Endothelial cell (in vitro differentiated cells): ENCODE results near the gene TLR9. TPM values are rescaled to one million over a fixed set of nuclear protein-coding genes. Genes with fewer than 3 reads are reported as not detected.

ENCODE experiments used
- DNase-seq: peaks from one replicate; pipeline ENCODE4 v3.0.0; 2021; ENCODE audit warnings: low spot score
- H3K27ac Mint-ChIP-seq: one replicate; pipeline ENCODE4 v1.8.0; 2021; ENCODE audit warnings: mixed read lengths, inconsistent platforms; ENCODE audit not compliant: unreplicated experiment
- H3K27me3 Mint-ChIP-seq: one replicate; pipeline ENCODE4 v1.8.0; 2021; ENCODE audit warnings: mild to moderate bottlenecking, moderate library complexity, mixed read lengths, inconsistent platforms; ENCODE audit not compliant: unreplicated experiment
- H3K36me3 Mint-ChIP-seq: one replicate; pipeline ENCODE4 v1.8.0; 2021; ENCODE audit warnings: mild to moderate bottlenecking, low read depth, mixed read lengths, inconsistent platforms; ENCODE audit not compliant: unreplicated experiment
- H3K4me1 Mint-ChIP-seq: one replicate; pipeline ENCODE4 v1.8.0; 2021; ENCODE audit warnings: mild to moderate bottlenecking, mixed read lengths, inconsistent platforms; ENCODE audit not compliant: unreplicated experiment
- H3K4me3 Mint-ChIP-seq: one replicate; pipeline ENCODE4 v1.8.0; 2021; ENCODE audit warnings: mild to moderate bottlenecking, mixed read lengths, inconsistent platforms; ENCODE audit not compliant: unreplicated experiment
- H3K9me3 Mint-ChIP-seq: one replicate; pipeline ENCODE4 v1.8.0; 2021; ENCODE audit warnings: mixed read lengths, inconsistent platforms; ENCODE audit not compliant: unreplicated experiment
- total RNA-seq: library from RNA; stranded (reverse); fragmentation: NEBNext Ultra II Directional; extraction: Animal tissue kit (Norgen Biotek cat#: 25700); gene quantifications from one replicate; pipeline ENCODE4 v1.2.1, GENCODE V29; 2021; ENCODE audit not compliant: unreplicated experiment
- TF ChIP-seq, protein P1 (sequence below): fragments of 200-600 bp; sonication (generic); IDR thresholded peaks from one replicate; pipeline ENCODE4 v1.5.0; 2021; ENCODE audit warnings: antibody characterized with exemption; ENCODE audit not compliant: unreplicated experiment

The TLR9 gene
- total RNA-seq, 1 donor from 2014 or later, result not detected

DNA sequence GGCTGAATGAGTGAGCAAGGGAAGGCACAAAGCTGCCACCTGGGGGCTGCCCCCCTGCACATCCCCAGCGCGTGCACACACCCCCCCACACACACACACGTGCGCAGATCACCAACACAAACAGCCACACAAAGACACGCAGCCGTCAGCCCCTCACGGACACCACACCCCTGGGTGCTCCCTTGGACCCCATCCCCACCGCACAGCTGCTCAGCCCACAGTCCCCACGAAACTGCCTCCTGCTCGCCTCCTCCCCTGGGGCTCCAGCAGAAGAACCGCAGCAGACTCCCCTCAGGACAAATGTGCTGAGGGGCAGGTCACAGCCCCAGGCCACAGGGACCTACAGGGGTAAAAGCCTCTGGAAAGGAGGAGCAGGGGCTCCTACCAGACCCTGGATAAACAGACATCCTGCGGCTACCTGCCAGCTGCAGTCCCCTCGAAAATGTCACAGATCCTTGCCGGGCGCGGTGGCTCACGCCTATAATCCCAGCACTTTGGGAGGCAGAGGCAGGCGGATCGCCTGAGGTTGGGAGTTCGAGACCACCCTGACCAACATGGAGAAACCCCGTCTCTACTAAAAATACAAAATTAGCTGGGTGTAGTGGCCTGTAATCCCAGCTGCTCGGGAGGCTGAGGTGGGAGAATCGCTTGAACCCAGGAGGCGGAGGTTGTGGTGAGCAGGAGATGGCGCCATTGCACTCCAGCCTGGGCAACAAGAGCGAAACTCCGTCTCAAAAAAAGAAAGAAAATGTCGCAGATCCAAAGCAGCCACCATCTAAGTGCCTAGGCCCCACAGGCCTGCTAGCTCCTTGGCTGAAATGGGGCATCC lies 7.0 kb upstream of the TLR9 start:
- H3K36me3 Mint-ChIP-seq, result peaks cover 8% of the 10 kb centered on the region
- no peaks in the 10 kb centered on the region for H3K9me3 Mint-ChIP-seq
- no peak overlapping the region for H3K4me3 Mint-ChIP-seq
- no peak overlapping the region for H3K27ac Mint-ChIP-seq
- H3K27me3 Mint-ChIP-seq, result peaks cover 6% of the 10 kb centered on the region
- TF ChIP-seq, protein P1, sequence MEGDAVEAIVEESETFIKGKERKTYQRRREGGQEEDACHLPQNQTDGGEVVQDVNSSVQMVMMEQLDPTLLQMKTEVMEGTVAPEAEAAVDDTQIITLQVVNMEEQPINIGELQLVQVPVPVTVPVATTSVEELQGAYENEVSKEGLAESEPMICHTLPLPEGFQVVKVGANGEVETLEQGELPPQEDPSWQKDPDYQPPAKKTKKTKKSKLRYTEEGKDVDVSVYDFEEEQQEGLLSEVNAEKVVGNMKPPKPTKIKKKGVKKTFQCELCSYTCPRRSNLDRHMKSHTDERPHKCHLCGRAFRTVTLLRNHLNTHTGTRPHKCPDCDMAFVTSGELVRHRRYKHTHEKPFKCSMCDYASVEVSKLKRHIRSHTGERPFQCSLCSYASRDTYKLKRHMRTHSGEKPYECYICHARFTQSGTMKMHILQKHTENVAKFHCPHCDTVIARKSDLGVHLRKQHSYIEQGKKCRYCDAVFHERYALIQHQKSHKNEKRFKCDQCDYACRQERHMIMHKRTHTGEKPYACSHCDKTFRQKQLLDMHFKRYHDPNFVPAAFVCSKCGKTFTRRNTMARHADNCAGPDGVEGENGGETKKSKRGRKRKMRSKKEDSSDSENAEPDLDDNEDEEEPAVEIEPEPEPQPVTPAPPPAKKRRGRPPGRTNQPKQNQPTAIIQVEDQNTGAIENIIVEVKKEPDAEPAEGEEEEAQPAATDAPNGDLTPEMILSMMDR, result no peak
- no peak for DNase-seq
- peaks cover 3% of the 10 kb centered on the region for H3K4me1 Mint-ChIP-seq

DNA sequence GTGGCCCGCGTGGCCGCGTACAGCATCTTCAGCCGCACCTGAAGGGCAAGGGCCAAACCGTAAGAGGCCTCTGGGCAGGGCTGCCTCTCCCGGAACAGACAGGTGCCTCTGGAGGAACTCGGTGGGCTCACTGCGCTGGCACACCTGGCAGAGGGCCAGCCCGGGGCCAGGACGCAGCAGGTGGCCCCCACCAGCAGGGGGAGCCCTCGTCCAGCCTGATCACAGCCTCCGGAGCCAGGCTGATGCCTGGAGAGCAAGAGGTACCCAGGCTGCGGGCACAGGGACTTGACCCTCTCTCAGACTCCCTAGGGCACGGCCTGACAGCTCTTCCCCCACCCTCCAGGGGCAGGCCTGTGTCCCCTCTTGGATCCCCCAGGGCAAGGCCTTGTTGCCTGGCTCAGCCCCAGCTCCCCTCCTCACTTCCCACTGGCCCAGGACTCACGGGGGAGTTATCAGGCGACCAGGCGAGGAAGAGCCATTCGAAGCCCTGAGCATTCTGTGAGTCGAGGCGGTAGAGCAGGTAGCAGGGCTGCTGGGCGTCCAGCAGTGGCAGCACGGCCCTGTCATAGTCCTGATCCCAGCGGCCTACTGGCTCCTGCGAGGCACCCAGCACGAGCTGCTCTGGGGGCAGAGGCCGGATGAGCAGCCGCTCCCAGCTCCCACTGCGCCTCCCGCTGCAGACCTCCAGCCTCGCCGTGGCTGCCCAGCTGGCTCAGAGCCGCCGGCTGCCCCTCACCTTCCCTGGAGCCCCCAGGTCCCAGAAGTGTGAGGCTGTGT lies 6.2 kb upstream of the TLR9 start:
- no peaks in the 10 kb centered on the region for H3K9me3 Mint-ChIP-seq
- H3K27ac Mint-ChIP-seq, result no peak overlapping the region
- H3K36me3 Mint-ChIP-seq, result peaks cover 11% of the 10 kb centered on the region
- TF ChIP-seq, protein P1, result peak; percentile 78
- DNase-seq, result peak; percentile 86
- H3K4me1 Mint-ChIP-seq, result peaks cover 3% of the 10 kb centered on the region
- H3K4me3 Mint-ChIP-seq, result no peak overlapping the region
- H3K27me3 Mint-ChIP-seq, result peaks cover 8% of the 10 kb centered on the region

DNA sequence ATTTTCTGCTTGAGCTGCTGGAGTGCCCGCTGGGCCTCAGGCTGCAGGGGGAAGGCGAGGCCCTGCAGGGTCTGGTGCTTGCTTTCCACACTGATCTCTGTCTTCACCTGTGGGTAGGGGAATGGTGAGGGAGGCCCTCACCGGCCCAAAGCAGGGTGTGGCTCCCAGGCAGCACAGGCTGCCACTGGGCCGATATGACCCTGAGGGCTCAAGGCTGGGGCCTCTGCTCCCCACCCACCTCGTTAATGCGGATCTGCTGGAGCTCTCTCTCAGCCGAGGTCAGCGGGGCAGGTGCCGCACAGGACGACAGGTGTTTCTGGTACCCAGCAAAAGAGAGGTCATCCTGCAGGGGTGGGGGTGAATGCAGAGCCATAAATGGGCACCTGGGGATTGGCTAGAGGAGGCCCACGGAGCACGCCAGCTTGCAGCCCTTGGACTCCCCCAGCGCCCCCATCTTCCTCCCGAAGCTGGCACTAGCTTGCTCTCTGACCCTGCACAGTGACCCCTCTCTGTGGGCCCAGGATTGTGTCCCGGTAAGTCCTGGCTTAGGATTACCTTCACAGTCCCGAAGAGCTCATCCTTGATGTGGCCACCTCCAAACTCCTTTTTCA lies 5.5 kb upstream of the TLR9 start:
- Mint-ChIP-seq H3K9me3 (no peaks in the 10 kb centered on the region), H3K27ac (no peak overlapping the region), H3K27me3 (peaks cover 10% of the 10 kb centered on the region), H3K36me3 (peaks cover 15% of the 10 kb centered on the region), H3K4me3 (no peak overlapping the region), H3K4me1 (no peaks in the 10 kb centered on the region)
- TF ChIP-seq, protein P1, result no peak
- no peak for DNase-seq

DNA sequence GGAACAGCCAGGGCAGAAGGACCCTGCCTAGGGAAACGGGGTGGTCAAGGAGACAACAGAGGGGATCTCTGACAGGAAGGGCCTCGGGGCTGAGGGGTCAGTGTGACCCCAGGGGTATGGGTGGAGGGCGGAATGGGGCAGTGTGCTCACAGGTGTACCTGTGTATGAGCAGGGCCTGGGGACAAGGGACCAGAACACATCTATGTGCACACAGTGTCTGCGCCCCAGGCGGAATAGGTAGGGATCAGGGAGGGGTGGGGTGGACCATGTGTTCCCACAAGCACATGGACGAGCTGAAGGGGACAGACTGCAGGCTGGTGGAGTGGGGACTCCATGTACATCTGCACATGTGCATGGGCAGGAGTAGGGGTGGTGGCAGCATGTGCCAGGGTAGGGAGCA lies 5.0 kb upstream of the TLR9 start:
- no peak overlapping the region for H3K4me3 Mint-ChIP-seq
- H3K27ac Mint-ChIP-seq, result no peak overlapping the region
- peaks cover 15% of the 10 kb centered on the region for H3K36me3 Mint-ChIP-seq

More for the DNA sequence above, 5.0 kb upstream of the TLR9 start:
- Mint-ChIP-seq H3K4me1 (no peaks in the 10 kb centered on the region), H3K9me3 (no peaks in the 10 kb centered on the region), H3K27me3 (peaks cover 10% of the 10 kb centered on the region)
- TF ChIP-seq, protein P1, result no peak
- no peak for DNase-seq
